Measurements from ENCODE around the gene GALNT7. TPM values are rescaled to one million over a fixed set of nuclear protein-coding genes. Genes with fewer than 3 reads are reported as not detected.
"Not testable (repeated sequence)": the region's sequence is repeated elsewhere in the genome, so short reads cannot be mapped to it uniquely, and the experiment has no call there.

The GALNT7 gene
- total RNA-seq (2013) = 22.7 TPM
- polyA plus RNA-seq = 10 to 100 TPM; 12.3 to 29.0 (median 19.7) TPM
- polyA minus RNA-seq = 9.5 and 9.6 TPM in 2 replicates
- 13.0 to 35.0 (median 27.1) reads per million in 11 experiments for total RNA-seq

- under 1% methylated on average over 57 of the region's 64 CpGs for WGBS (ENCODE audit: insufficient coverage)
- TF ChIP-seq CTCF (IDR thresholded peaks at IDR 0.05) = no peak
Measured at GRCh38 chr4:173168396-173169177, at the start of gene GALNT7. TSS of gene GALNT7 (plus strand) at chr4:173168811. CDS start at chr4:173168836, 25 bp downstream.

DNA sequence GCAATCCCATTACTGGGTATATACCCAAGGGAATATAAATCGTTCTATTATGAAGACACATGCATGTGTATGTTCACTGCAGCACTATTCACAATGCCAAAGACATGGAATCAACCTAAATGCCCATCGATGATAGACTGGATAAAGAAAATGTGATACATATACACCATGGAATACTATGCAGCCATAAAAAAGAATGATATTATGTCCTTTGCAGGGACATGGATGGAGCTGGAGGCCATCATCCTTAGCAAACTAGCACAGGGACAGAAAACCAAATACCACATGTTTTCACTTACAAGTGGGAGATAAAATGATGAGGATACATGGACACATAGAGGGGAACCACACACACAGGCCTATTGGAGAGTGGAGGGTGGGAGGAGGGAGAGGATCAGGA lies 49.8 kb upstream of the GALNT7 start:
- H3K27me3 ChIP-seq (ENCODE audit: control insufficient read depth in 2 of 2, insufficient read depth in 2 of 2, low read length in 2 of 2); H3K36me3 Mint-ChIP-seq; H3K27me3 Mint-ChIP-seq (ENCODE audit: low read depth in 3 of 3); H3K4me1 Mint-ChIP-seq; H3K27ac ChIP-seq (ENCODE audit: low read depth in 1 of 2, low read length in 2 of 2); H3K4me2 ChIP-seq (replicated peaks; ENCODE audit: extremely low read depth, low read length, poor library complexity, severe bottlenecking); H3K9me3 Mint-ChIP-seq; H4K20me1 ChIP-seq (ENCODE audit: insufficient read depth, low read length); H3K27ac Mint-ChIP-seq; H3K9me3 ChIP-seq (replicated peaks in 1 of 2; ENCODE audit: control insufficient read depth in 1 of 2, insufficient read depth in 1 of 2, low read length in 2 of 2); H3K79me2 ChIP-seq (ENCODE audit: insufficient read depth, low read length); H2AFZ ChIP-seq (ENCODE audit: insufficient read depth, low read depth, low read length, poor library complexity, severe bottlenecking); H3K4me3 Mint-ChIP-seq; intact Hi-C loops (cut with micrococcal nuclease); H3K9ac ChIP-seq (ENCODE audit: insufficient read depth, low read length, poor library complexity, severe bottlenecking); H3K4me1 ChIP-seq (ENCODE audit: control insufficient read depth in 1 of 2, insufficient read depth in 2 of 2, low read length in 2 of 2); H3K36me3 ChIP-seq (replicated peaks in 1 of 2; ENCODE audit: control insufficient read depth in 1 of 2, insufficient read depth in 2 of 2, low read length in 2 of 2); H3K4me3 ChIP-seq (replicated peaks in 1 of 3; ENCODE audit: low read depth in 2 of 3, low read length in 3 of 3); DNase-seq: not testable (repeated sequence)
- WGBS (ENCODE audit: insufficient coverage) = no CpG with 5 or more reads among the region's 2 CpGs

More at GRCh38 chr4:173168396-173169177, at the start of gene GALNT7:
- peak within 1 kb of the TSS; percentile 86 for H3K4me2 ChIP-seq (replicated peaks; ENCODE audit: extremely low read depth, low read length, poor library complexity, severe bottlenecking)
- peaks cover 34% of the 10 kb centered on the region for H4K20me1 ChIP-seq (ENCODE audit: insufficient read depth, low read length)
- H3K9me3 ChIP-seq (replicated peaks in 1 of 2; ENCODE audit: control insufficient read depth in 1 of 2, insufficient read depth in 1 of 2, low read length in 2 of 2) = no peaks in the 10 kb centered on the region
- Mint-ChIP-seq H3K36me3 (peaks cover 18 to 20% of the 10 kb centered on the region in 2 donors), H3K4me1 (peaks cover 50% of the 10 kb centered on the region), H3K27me3 (ENCODE audit: low read depth in 3 of 3) (peaks cover 0 to 3% (median 0%) of the 10 kb centered on the region in 3 donors), H3K9me3 (peaks cover 0 to 3% (median 0%) of the 10 kb centered on the region in 7 donors), H3K4me3 (peak within 1 kb of the TSS; percentile 99 to 100), H3K27ac (peak within 1 kb of the TSS; percentile 82 to 93 (median 89))
- H3K27me3 ChIP-seq (ENCODE audit: control insufficient read depth in 2 of 2, insufficient read depth in 2 of 2, low read length in 2 of 2) = no peaks in the 10 kb centered on the region
- H3K79me2 ChIP-seq (ENCODE audit: insufficient read depth, low read length) = peaks cover 54% of the 10 kb centered on the region
- peak within 1 kb of the TSS; percentile 84 to 89 for H3K27ac ChIP-seq (ENCODE audit: low read depth in 1 of 2, low read length in 2 of 2)
- H3K36me3 ChIP-seq (replicated peaks in 1 of 2; ENCODE audit: control insufficient read depth in 1 of 2, insufficient read depth in 2 of 2, low read length in 2 of 2) = peaks cover 0 to 24% of the 10 kb centered on the region in 2 donors
- H3K9ac ChIP-seq (ENCODE audit: insufficient read depth, low read length, poor library complexity, severe bottlenecking) = peak within 1 kb of the TSS; percentile 92
- peak within 1 kb of the TSS; percentile 60 to 92 (median 83) for H3K4me3 ChIP-seq (replicated peaks in 1 of 3; ENCODE audit: low read depth in 2 of 3, low read length in 3 of 3)
- DNase-seq = peak; percentile 29 to 54 (median 38)
- intact Hi-C loops (cut with micrococcal nuclease) = no loop called here
- H3K4me1 ChIP-seq (ENCODE audit: control insufficient read depth in 1 of 2, insufficient read depth in 2 of 2, low read length in 2 of 2) = peaks cover 36 to 49% of the 10 kb centered on the region in 2 donors
- peak within 1 kb of the TSS; percentile 89 for H2AFZ ChIP-seq (ENCODE audit: insufficient read depth, low read depth, low read length, poor library complexity, severe bottlenecking)
